ENCODE results near the gene RREB1. TPM values are rescaled to one million over a fixed set of nuclear protein-coding genes. Genes with fewer than 3 reads are reported as not detected.

The RREB1 gene
- total RNA-seq, 1 experiment from 2014 or later = 35.8 TPM

DNA sequence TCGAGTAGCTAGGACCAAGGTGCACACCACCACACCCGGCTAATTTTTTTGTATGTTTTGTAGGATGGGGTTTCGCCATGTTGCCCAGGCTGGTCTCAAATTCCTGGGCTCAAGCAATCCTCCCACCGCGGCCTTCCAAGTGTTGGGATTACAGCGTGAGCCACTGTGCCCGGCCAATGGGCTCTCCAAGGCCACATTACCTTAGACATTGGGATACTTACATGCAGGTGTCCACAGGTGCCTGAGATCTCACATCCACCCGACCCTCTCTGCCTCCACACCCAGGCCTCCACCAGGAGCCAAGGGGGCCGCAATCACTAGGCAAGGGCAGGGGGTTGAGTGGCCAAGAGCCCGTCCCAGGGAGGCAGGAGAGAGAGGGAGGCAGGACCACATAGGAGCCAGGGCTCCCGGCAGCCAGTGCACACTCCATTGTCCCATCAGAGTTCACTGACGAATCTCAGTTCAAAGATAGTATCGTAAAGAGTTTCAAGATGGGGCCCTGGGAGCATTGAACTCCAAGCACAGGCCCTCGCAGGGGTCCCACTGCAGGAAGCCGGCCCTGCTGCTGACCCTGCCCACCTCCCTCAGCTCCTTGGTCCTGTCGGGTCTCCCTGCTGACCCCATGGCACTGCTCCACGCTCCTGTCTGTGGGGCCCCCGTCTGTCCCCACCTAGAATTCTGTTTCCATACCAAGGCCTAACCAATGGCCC, 149.9 kb downstream of the RREB1 start:
- peaks cover 3% of the 10 kb centered on the region for H3K23me2 ChIP-seq (ENCODE audit: insufficient read length, low read depth, low read length, poor library complexity, severe bottlenecking)
- no peak overlapping the region for H4K5ac ChIP-seq (ENCODE audit: insufficient read length, low read depth, low read length)
- no peaks in the 10 kb centered on the region for H3K79me1 ChIP-seq (ENCODE audit: insufficient read depth, low read depth, low read length, poor library complexity, severe bottlenecking)
- no peak for DNase-seq
- Mint-ChIP-seq H3K4me3 (no peak overlapping the region), H3K9me3 (peaks cover 17 to 21% of the 10 kb centered on the region in 2 experiments), H3K4me1 (peaks cover 16 to 28% of the 10 kb centered on the region in 2 experiments), H3K36me3 (ENCODE audit: insufficient read depth in 1 of 3, low read depth in 3 of 3) (peaks cover 3 to 12% (median 11%) of the 10 kb centered on the region in 3 experiments; a peak in 5 of 7 replicates), H3K27ac (peak overlapping the region in 1 of 3 experiments; percentile 31; a peak in 1 of 7 replicates), H3K27me3 (ENCODE audit: low read depth) (peaks cover 16% of the 10 kb centered on the region)
- H2AFZ ChIP-seq (ENCODE audit: low read length) = no peak overlapping the region
- no peak overlapping the region for H3K18ac ChIP-seq (ENCODE audit: insufficient read length, low read depth, low read length)
- H3K23ac ChIP-seq (ENCODE audit: insufficient read length, low read depth, low read length) = no peak overlapping the region
- H2BK20ac ChIP-seq (ENCODE audit: low read depth, low read length, poor library complexity, severe bottlenecking) = no peak overlapping the region
- H4K8ac ChIP-seq (replicated peaks; ENCODE audit: insufficient read length, low read depth, low read length) = no peak overlapping the region
- H2BK12ac ChIP-seq (ENCODE audit: insufficient read length, low read depth, low read length) = no peak overlapping the region
- H2BK5ac ChIP-seq (ENCODE audit: insufficient read length, low read length) = no peak overlapping the region
- H3K14ac ChIP-seq (ENCODE audit: insufficient read depth, low read length) = no peak overlapping the region
- no peaks in the 10 kb centered on the region for H3K79me2 ChIP-seq (ENCODE audit: insufficient read depth, low read length)
- H3K27me3 ChIP-seq (ENCODE audit: insufficient read depth, low read length) = no peaks in the 10 kb centered on the region
- H3K4me2 ChIP-seq (ENCODE audit: insufficient read depth, insufficient read length, low read length) = no peak overlapping the region
- no peak overlapping the region for H3K27ac ChIP-seq (ENCODE audit: insufficient read length, low read depth, low read length)
- no CpG with 5 or more reads among the region's 18 CpGs for WGBS (ENCODE audit: extremely low coverage, insufficient read length, low lambda C conversion rate)
- H2BK15ac ChIP-seq (ENCODE audit: low read depth, low read length) = no peak overlapping the region
- H3K4me1 ChIP-seq (ENCODE audit: insufficient read depth, low read length) = peaks cover 3% of the 10 kb centered on the region; the same call in 1 of the 2 replicates
- no peak overlapping the region for H2BK120ac ChIP-seq (ENCODE audit: low read depth, low read length, poor library complexity, severe bottlenecking)
- no peak overlapping the region for H3K56ac ChIP-seq (ENCODE audit: insufficient read length, low read depth, low read length)
- no peak overlapping the region for H4K91ac ChIP-seq (ENCODE audit: insufficient read length, low read depth, low read length)
- no peak overlapping the region for H3K9ac ChIP-seq (ENCODE audit: extremely low read depth, insufficient read length, low read length)
- H3T11ph ChIP-seq (ENCODE audit: low read length) = no peak overlapping the region
- no peaks in the 10 kb centered on the region for H4K20me1 ChIP-seq (ENCODE audit: control insufficient read depth, insufficient read depth, insufficient read length)
- TF ChIP-seq, protein P1, sequence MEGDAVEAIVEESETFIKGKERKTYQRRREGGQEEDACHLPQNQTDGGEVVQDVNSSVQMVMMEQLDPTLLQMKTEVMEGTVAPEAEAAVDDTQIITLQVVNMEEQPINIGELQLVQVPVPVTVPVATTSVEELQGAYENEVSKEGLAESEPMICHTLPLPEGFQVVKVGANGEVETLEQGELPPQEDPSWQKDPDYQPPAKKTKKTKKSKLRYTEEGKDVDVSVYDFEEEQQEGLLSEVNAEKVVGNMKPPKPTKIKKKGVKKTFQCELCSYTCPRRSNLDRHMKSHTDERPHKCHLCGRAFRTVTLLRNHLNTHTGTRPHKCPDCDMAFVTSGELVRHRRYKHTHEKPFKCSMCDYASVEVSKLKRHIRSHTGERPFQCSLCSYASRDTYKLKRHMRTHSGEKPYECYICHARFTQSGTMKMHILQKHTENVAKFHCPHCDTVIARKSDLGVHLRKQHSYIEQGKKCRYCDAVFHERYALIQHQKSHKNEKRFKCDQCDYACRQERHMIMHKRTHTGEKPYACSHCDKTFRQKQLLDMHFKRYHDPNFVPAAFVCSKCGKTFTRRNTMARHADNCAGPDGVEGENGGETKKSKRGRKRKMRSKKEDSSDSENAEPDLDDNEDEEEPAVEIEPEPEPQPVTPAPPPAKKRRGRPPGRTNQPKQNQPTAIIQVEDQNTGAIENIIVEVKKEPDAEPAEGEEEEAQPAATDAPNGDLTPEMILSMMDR (conservative IDR thresholded peaks at IDR 0.05) = no peak
- H3K4ac ChIP-seq (ENCODE audit: low read depth, low read length) = no peak overlapping the region
- no peak overlapping the region for H2AK5ac ChIP-seq (ENCODE audit: insufficient read length, low read length)
- H3K9me3 ChIP-seq (ENCODE audit: control insufficient read depth, low read depth, low read length) = no peaks in the 10 kb centered on the region

All from H9 (cell line).